Posterior cingulate gyrus (tissue), 11 donors: ENCODE measurements around the gene GNAT2.

Experiments used
- DNase-seq, 10 donors: peaks; one replicate each; pipeline versions ENCODE4 v3.0.0 to v3.0.0-alpha.2; 2020 to 2021; ENCODE audit warnings: mixed read lengths in 3 of 10
- intact Hi-C: fragments of 100-400 bp; cut with DNase I; formaldehyde crosslinking; loops from one replicate; pipeline ENCODE4 v1.15.1; 2023

GNAT2 gene

DNA sequence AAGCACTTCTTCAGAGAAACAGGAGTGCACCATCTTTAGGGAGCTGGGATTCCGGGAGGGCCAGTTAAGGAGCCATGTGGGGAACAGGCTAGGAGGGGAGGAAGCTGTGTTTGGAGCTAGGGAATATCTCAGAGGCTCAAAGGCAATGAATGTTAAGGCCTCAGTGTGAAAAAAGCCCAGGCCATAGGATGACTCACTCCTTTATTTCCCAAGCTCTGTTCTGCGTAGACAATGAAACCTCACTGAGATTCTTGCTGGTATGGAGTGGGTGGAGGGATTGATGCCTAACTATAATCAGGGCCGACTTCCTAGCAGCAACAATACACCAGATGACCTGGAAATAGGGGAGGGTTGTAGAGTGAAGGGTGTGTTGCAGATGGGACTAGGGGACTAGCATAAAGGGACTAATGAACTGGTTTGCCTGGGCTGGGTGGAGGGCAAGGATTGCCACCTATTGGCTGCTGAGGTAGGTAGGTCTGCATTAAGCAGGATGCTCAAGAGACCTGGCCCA, 2.1 kb downstream of the GNAT2 start:
- intact Hi-C loops, result no loop called here
- no peak for DNase-seq

DNA sequence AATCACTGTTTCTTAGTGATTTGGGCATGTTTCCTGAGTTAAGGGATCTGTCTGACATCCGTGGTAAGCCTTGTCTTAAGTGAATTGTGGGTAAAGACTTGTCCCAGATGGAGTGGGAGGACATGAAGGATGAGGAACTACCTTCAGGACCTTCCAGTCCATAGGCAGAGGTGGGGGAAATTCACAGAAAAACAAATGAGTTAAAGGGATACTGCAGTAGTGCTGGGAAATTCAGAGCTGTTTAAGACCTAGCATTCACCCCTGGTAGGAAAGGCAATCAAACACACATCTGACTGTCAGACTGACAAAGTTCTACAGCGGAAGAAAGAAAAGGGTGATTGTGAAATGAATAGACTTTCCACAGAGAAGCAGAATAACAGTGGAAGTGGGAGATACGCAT, 3.0 kb downstream of the GNAT2 start:
- intact Hi-C loops, result no loop called here

DNA sequence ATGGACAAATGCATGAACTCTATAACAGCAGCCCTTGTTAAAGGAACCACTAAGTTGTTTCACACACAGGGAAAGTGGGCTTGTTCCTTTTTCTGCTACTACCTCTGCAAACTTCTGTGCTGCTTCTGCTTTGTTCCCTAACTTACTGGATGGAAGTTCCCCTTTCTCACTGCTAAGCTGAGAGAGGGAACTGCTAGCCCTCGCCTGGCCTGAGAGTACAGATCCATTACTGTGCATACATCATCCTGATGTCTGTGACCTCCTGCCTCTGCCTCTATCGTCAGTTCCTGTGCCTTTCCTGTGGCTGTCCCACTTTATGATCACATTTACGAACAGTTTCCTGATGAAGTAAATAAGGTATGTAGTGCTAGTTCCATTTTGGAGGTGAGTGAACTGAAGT, 3.5 kb downstream of the GNAT2 start:
- intact Hi-C loops, result no loop called here
- peak in 1 of 10 donors; percentile 71 for DNase-seq

More for the DNA sequence above, 3.0 kb downstream of the GNAT2 start:
- DNase-seq, result no peak

DNA sequence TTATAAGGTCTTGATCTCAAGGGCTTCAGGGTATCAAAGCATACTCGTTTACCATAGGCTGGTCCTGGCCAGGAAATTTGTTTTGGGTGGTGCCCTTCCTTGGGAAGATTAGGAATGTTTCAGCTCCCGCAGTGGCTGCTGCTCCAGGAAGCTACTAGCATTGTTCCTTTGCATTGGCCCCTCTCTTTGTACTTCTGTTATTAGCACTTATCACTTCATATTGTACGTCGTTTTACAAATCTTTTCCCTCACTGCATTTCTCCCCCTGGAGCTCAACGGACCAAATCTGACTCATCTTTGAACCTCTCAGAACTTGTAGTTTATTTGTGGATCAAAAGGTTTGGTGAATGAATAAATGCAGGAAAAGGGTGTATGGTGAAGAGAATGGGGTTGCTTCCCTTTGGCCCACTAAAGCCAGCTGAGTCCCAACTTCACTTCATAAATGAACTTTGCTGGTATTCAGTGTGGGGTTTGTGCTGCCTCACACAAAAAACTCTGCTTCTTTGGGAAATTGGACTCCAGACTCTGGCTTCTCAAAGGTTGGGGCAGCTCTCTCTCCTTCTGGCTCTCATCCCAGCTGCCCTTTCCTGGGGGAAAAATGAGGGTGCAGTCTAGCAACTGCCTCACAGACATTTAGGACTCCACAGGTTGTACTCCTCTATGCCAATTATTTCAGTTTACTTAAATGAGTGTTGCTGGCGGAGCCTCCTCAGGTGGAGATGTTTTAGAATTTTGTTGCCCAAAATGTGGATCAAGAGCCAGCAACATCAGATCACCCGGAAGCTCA, 5.9 kb downstream of the GNAT2 start:
- no peak for DNase-seq
- intact Hi-C loops, result no loop called here

DNA sequence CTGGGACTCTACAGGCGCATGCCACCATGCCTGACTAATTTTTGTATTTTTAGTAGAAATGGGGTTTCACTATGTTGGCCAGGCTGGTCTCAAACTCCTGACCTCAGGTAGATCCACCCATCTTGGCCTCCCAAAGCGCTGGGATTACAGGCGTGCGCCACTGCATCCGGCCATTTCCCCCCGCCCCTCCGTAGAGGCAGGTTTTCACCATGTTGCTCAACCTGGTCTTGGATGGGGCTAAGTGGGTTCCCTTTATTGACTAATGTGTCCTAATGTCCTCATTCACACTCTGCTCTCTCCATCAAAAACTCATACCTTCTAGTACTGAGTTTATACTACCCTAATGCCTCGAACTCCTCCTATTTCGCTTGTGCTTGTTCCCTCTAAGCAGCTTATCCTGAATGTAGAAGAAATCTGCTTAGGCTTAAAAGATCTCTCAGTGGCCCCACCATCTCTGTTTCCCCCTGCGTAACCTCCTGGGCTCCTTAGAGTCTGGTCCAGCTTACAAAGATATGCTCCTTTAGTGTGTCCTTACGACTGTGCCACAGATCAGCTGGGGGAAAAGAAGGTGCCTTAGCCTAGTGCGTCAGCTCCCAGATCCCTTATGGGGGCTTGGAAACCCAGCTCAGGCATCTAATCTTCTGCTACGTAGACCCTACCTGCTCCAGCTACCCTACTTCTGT, 8.0 kb downstream of the GNAT2 start:
- intact Hi-C loops, result no loop called here
- no peak for DNase-seq

DNA sequence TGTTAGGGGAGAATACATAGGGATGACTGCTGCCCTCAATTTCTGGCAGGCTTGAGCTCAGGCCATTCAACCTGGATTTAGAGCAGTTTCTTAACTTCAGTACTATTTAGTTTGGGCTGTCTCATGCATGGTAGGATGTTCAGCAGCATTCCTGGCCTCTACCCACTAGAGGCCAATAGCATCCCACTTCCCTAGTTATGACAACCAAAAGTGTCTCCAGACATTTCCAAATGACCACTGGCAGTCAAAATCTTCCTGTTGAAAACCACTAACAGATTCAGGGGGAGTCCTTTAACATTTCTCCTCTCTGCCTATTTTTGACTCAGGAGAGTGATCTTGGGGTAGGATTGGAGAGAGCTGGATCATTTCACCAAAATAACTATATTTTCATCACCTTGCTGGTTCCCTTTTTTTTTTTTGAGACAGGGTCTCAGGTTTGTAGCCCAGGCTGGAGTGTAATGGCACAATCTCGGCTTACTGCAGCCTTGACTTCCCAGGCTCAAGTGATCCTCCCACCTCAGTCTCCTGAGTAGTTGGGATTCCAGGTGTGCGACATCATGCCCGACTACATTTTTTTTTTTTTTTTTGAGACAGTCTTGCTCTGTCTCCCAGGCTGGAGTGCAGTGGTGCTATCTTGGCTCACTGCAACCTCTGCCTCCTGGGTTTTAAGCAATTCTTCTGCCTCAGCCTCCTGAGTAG, 8.7 kb downstream of the GNAT2 start:
- no peak for DNase-seq

DNA sequence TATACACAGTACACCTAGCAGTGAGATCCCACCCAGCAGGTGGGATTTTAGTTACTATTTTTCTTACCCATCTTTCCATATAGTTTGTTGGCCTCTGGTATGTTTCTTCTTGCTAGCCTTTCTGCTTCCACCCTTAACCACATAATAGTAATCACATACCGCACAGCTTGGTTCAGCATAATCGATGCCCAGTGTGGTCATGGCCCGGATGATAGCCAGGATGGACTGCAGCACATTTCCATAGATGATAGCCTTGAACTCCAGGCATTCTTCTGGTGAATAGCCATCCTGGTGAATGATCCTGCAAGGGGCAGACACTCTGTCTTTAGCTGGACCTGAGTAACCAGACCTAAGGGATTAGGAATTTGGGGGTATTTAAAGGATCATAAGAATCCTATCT, 9.5 kb downstream of the GNAT2 start:
- DNase-seq, result no peak
- intact Hi-C loops, result no loop called here

More for the DNA sequence above, 8.7 kb downstream of the GNAT2 start:
- intact Hi-C loops, result no loop called here

DNA sequence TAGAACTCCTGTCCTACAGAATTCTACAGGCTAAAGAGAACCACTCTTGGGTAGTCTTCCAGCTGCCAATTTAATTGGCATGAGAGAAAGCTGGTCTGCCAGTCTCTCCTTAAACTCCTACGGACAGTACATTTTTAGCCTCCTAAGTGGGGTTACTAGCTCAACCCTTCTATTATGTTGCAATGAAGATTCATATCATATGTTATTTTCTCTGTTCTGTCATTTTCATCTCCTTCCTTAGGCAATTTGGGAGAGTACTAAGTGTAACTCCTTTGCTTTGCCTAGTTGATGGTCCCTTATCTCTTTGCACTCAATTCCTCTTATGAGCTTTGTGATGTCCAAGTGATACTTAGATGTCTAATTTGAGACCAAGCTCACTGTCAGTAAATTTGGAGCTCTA, 14.0 kb downstream of the GNAT2 start:
- intact Hi-C loops, result no loop called here

DNA sequence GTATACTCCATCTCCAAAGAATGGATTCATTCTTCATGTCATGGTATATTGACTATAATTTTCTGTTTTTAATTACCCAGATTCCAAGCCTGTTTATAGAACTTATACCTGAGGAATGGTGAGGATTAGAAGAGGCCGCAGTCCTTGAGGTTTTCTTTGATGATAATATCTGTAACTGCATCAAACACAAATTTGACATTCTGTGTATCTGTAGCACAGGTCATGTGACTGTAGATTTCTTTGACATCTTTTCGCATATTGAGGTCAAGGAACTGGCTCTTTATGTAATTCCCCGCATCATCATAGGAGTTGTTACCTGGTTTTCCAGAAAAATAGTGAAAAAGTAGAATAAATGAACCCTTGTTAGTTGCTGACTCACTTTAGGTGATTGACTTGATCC, 16.2 kb downstream of the GNAT2 start:
- no peak for DNase-seq
- intact Hi-C loops, result no loop called here

More for the DNA sequence above, 14.0 kb downstream of the GNAT2 start:
- no peak for DNase-seq

DNA sequence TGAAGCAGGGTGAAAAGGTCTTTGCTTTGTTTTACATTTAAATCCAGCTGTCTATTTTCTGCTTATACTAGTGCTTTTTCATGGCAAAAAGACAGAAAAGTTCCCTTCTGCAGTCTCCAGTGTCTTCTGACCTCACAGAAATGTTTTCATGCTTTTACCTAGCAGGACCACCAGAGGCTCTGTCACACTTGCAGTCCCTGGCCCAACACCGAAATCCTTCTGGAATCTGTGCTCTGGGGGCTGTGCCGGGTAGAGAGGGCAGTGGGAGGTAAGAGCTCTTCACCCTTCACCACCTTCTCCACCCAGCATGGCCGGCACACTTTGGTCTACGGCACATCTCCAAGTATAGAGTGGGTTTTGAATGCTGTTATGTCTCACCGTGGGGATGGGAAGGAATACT, 20.8 kb downstream of the GNAT2 start:
- no peak for DNase-seq
- intact Hi-C loops, result no loop called here

DNA sequence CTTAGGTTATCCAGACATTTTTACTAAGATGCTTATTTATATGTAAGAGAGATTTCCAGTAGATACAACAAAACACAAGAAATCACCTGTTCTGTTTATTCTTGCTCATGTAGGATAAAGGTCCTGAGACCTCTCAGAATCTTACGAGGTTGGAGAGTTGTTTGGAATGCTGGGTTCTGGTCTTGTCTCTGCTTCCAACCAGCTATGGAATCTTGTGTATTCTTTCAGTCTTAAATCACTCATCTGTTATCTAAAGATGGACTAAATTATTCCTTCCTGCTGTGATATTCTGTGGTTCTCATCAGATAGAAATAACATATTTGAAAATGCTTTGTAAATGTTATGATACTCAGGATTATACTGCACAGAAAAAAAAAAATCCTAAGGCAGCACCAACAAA, 21.3 kb downstream of the GNAT2 start:
- intact Hi-C loops, result no loop called here
- DNase-seq, result no peak

DNA sequence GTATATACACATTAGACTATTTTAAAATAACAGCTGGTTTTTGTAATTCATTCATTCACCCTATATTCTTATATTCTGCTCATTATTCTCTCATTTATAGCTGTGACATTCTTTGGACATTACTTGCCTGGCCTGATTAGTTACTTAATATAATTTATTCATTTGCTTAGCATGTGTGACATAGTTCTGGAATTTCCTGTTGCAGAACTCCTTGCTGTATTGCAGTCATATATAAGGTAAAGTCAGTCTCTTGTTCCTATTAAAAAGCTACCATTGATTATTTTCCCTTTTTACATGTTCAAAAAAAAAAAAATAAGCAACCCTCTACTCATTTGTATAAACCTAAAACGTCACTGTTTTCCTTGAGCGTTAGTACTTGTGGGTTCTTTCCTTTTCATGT, 23.9 kb downstream of the GNAT2 start:
- intact Hi-C loops, result no loop called here
- DNase-seq, result no peak

DNA sequence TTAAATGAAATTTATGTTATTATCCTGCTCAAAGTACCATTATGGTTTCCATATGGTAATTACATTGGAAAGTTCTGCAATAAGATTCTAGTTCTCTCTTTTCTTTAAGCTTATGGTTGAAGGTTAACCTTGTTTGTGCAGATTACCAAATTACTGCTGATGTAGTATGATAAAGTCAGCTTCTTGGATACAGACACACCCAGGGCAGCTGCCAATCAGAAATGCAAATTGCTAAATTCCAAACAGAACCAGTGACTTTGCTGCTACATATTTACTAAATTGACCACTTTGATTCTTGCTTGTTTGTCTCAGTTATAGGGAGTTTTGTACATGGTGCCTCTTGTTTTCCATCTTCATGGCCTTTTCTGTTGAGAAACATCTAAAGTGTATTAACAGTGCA, 26.5 kb downstream of the GNAT2 start:
- DNase-seq, result no peak
- intact Hi-C loops, result no loop called here

DNA sequence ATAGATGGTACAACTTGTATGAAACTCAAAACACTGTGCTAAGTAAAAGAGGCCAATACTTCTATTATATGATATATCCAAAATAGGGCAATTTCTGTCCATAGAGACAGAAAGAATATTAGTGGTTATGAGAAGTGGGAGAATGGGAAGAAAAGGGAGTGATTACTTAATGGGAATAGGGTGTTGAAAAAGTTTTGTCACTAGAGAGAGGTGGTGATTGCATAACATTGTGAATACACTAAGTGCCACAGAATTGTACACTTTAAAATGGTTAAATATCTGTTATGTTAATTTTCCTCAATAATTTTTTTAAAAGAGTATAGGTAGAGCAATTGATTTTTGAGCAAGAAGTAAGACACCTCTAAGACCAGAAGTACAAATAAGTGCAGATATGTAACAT, 29.7 kb downstream of the GNAT2 start:
- intact Hi-C loops, result no loop called here
- no peak for DNase-seq

DNA sequence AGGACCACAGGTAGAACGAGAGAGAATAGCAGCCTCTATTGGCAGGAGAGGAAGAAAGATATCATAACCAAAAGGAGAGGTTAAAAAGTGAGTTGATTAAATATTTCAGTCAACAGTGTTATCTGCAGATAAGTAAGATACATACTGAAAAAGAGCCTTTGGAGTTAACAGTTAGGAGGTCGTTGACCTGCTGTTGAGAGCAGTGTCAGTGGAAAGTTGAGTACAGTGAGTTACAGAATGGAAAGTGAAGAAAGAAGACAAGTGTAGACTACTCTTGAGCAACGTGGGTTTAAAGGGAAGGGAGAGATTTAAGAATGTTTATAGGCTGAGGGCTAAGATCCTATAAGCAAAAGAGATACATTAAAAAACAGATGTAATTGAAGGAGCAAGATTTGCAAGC, 30.2 kb downstream of the GNAT2 start:
- no peak for DNase-seq
- intact Hi-C loops, result no loop called here

DNA sequence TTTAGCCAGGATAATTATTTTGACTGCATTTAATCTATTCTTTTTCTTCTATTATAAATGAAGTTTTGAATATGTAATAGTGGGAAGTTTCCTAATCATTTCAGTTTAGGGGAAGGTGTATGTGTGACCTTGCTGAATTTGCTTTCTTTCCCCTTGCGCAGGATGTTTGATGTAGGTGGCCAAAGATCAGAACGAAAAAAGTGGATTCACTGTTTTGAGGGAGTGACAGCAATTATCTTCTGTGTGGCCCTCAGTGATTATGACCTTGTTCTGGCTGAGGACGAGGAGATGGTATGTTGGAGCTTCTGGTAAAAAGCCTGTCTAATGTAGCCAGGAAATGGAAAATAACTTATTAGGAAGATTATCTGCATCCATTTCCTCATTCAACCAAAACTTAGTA, 33.4 kb downstream of the GNAT2 start:
- DNase-seq, result no peak
- intact Hi-C loops, result no loop called here

DNA sequence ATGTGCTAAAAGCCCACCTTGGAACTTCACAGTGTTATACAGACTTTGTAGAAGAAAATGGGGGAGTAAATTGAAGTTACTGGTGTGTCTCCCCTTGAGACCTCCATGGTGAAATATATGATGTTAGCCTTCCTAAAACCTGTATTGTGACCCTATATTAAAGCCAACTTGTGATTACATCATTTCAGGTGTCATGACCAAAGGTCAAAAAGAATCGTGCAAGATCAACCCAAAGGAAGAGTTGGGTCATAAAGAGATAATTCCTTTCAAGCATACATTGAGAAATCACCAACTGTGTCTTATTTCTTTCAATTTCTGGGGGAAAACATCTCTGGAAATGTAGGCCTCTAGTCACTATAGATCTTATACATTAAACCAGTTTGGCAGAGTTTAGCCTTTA, 34.6 kb downstream of the GNAT2 start:
- intact Hi-C loops, result no loop called here
- DNase-seq, result no peak

DNA sequence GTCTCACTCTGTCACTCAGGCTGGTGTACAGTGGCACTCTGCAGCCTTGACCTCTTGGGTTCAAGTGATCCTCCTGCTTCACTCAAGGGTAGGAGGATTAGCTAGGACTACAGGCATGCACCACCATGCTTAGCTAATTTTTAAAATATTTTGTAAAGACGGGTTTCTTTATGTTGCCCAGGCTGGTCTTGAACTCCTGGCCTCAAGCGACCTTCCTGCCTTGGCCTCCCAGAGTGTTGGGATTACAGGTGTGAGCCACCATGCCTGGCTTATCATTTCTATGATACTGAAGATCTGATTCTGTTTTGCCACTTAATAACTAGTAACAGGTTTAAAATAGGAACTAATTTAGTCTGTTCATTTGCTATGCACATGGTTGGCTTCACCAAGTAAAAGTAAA, 37.4 kb downstream of the GNAT2 start:
- DNase-seq, result no peak
- intact Hi-C loops, result no loop called here

DNA sequence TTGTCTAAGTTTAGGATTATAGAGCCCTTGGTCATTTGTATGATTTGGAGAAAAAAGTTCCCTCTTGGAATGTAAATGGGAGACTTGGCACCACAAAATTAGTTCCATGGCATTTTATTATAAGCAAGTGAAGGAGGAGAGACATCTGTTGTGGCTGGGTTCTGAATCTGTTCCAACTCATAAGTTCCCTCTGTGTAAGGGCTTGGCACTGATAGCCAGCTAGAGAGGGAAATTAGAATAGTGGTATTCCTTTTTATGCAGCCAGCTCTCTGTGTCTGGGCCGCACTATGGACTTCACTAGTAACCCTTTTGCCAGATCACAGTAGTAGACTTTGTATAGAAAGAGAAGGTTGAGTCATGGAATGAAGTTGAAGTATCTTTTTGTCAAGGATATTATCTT, 39.9 kb downstream of the GNAT2 start:
- intact Hi-C loops, result no loop called here
- no peak for DNase-seq

DNA sequence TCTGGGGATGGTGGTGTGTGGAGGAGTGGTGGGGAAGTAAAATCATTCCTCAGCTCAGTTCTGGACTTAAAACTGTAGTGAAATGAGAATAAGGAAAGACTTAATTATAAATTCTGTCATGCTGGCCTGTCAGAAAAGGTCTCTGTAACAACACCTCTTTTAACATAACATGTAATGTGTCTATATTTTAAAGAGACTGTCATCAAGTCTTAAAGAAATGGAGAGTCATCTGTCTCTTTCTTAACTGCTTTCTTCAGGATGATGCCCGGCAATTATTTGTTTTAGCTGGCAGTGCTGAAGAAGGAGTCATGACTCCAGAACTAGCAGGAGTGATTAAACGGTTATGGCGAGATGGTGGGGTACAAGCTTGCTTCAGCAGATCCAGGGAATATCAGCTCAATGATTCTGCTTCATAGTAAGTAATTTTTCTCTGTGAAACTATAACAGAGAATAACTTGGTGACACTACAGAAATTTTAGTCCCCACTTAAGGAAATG, 40.4 kb downstream of the GNAT2 start:
- DNase-seq, result no peak
- intact Hi-C loops, result no loop called here

DNA sequence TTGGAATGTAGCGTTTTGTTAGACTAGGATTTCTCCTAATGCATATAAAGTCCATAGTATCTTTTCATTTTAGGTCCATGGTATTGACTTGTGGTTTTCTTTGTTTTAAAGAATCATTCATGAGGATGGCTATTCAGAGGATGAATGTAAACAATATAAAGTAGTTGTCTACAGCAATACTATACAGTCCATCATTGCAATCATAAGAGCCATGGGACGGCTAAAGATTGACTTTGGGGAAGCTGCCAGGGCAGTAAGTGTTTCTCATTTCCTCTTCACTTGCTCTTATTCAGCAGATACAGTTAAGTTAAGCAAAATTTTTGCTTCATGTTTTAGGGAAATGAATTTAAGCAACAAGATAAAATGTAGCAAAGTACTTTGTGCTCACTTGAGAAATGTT, 45.6 kb downstream of the GNAT2 start:
- intact Hi-C loops, result no loop called here
- no peak for DNase-seq
